Epithelial cell of esophagus (primary cell): ENCODE measurements around the gene PPP1R7.

ENCODE experiments used
- DNase-seq: peaks from one replicate; pipeline ENCODE4 v3.0.0; 2010; ENCODE audit warnings: low read depth
- H3K4me3 ChIP-seq: 2 replicates; pipeline ENCODE4 v1.5.1; 2011; ENCODE audit warnings: mild to moderate bottlenecking, low read length, control low read depth
- CTCF ChIP-seq: IDR thresholded peaks from 2 replicates; pipeline ENCODE4 v1.5.1; 2011; ENCODE audit warnings: low read depth, mild to moderate bottlenecking, low read length, control low read depth, inconsistent platforms; ENCODE audit not compliant: insufficient read depth; ENCODE audit errors: missing control alignments

The PPP1R7 gene

GRCh38 chr2:241200822-241201395 lies 50.6 kb downstream of the PPP1R7 start:
- TF ChIP-seq CTCF: no peak
- no peak for DNase-seq
- H3K4me3 ChIP-seq: no peak overlapping the region

GRCh38 chr2:241201445-241202267 lies 51.4 kb downstream of the PPP1R7 start:
- H3K4me3 ChIP-seq: no peak overlapping the region
- no peak for TF ChIP-seq CTCF

GRCh38 chr2:241202268-241202585 lies 52.0 kb downstream of the PPP1R7 start:
- no peak overlapping the region for H3K4me3 ChIP-seq
- no peak for DNase-seq
- TF ChIP-seq CTCF: no peak

More at GRCh38 chr2:241201445-241202267, 51.4 kb downstream of the PPP1R7 start:
- no peak for DNase-seq

- no peak for DNase-seq
- no peak for TF ChIP-seq CTCF
- H3K4me3 ChIP-seq: no peak overlapping the region
These were observed 52.4 kb downstream of the PPP1R7 start for GRCh38 chr2:241202681-241203080.

GRCh38 chr2:241203218-241204009 lies 53.1 kb downstream of the PPP1R7 start:
- TF ChIP-seq CTCF: no peak
- no peak for DNase-seq
- no peak overlapping the region for H3K4me3 ChIP-seq

GRCh38 chr2:241204010-241204384 lies 53.7 kb downstream of the PPP1R7 start:
- no peak for TF ChIP-seq CTCF
- no peak for DNase-seq
- no peak overlapping the region for H3K4me3 ChIP-seq
